ENCODE measurements around the gene PLB1.

DNA sequence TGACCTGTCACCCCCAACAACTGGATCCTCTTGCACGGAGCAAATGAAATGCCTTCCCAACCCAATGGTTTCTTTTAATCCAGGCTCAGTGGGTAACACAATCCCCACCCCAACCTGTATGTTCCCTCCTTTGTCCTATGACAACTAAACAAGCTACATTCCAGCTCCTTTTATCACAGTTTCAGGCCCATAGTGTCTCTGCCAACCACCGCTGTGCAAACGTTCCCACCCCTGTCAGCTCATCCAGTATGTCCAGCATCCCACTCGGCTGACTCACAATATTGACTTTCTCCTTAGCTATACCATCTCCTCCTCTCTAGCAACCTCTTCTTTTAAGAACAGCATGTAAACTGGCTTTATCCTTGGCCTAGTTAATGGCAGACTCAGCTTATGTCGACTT lies 137.9 kb downstream of the PLB1 start:
- TF ChIP-seq POLR2AphosphoS5 (IDR thresholded peaks at IDR 0.05; ENCODE audit: low read depth, low read length) (no peak), POLR2A (IDR thresholded peaks at IDR 0.05; ENCODE audit: low read depth, low read length) (no peak), TAF1 (IDR thresholded peaks at IDR 0.05; ENCODE audit: borderline replicate concordance, low read depth, low read length) (no peak)

All from GM12892 (cell line).